ENCODE data around the gene RASA4.
"Not testable (repeated sequence)": the region's sequence is repeated elsewhere in the genome, so short reads cannot be mapped to it uniquely, and the experiment has no call there.

Gene RASA4

DNA sequence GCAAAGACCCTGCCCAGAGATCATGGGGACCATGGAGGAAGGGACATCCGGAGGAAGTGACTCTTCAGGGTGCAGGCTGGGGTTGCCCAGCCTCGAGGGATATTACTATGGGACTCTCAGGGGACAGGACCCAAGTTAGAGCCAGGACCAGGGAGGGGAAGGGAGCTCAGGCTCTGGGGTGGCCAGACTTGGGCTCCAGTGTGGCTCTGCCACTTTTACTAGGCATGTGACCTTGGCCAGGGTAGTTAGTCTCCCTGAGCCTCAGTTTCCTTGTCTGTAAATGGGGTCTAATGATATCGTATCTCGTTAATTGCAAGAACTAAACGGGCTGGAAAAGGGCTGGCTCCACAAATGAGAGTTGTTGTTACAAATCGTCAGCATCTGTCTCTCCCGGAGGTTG is 6.1 kb downstream of the RASA4 start:
- DNase-seq (ENCODE audit: low read depth); H3K4me3 ChIP-seq (ENCODE audit: low read depth, low read length): not testable (repeated sequence)

DNA sequence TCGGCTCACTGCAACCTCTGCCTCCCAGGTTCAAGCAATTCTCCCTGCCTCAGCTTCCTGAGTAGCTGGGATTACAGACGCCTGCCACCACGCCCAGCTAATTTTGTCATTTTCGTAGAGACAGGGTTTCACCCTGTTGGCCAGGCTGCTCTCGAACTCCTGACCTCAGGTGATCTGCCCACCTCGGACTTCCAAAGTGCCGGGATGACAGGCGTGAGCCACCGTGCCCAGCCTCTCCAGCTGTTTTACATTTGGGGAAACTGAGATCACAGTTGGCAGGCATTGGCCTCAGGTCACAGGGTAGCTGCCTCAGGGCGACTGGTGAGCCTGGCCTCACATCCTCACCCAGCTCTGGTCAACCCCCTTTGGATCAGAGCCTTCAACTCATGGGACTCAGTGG is 6.8 kb downstream of the RASA4 start:
- not testable (repeated sequence) for DNase-seq (ENCODE audit: low read depth); H3K4me3 ChIP-seq (ENCODE audit: low read depth, low read length)

DNA sequence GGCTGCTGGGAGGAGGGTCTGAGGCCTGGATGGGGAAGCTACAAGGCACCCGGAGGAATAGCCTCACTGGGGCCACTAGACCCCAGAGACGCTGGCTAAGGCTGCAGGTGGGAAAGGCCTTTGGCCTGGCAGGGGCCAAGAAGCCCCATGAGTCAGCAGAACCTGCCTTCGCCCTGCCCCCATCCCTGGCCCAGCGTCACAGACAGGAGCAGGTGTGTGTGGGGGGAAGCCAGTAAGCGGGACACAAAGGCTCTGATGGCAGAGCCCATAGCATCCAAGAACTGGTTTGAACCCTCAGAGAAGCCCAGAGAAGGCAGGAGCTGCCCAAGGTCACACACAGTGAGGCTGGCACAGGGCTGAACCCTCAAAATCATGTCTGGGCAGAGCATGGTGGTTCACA is 9.7 kb downstream of the RASA4 start:
- not testable (repeated sequence) for H3K4me3 ChIP-seq (ENCODE audit: low read depth, low read length); DNase-seq (ENCODE audit: low read depth)

DNA sequence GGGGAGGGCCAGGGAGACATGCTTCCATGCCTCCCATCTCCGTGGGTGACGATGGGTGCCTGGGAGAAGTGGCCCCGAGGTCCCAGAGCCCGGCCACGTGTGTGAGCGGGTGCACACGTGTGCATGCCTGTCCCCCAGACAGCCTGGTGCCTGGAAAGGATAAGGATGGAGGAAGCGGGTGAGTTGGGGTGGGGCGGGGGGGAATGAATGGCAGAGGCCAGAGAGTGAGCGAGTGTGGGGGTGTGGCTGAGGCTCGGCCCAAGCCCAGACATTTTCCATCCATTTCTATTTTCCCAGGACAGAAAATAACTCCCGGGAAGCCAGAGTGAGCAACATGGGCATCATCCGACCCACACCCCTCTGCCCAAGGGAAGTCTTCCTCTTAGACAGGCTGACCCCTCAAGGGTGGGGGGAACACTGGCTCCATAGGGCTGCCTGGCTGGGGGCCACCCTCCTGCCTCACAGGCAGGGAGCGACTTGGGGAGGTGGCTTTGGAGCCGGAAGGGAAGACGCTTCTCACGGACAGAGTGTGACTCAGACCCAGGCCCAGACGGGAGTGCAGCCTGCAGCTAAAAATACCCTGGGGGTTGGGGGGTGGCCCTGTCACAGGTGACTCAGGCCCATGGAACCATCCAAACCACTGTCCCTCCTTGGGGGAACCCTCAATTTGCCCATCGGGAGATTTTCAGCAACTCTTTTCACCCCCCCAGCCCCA is 12.0 kb downstream of the RASA4 start:
- not testable (repeated sequence) for DNase-seq (ENCODE audit: low read depth); H3K4me3 ChIP-seq (ENCODE audit: low read depth, low read length)

DNA sequence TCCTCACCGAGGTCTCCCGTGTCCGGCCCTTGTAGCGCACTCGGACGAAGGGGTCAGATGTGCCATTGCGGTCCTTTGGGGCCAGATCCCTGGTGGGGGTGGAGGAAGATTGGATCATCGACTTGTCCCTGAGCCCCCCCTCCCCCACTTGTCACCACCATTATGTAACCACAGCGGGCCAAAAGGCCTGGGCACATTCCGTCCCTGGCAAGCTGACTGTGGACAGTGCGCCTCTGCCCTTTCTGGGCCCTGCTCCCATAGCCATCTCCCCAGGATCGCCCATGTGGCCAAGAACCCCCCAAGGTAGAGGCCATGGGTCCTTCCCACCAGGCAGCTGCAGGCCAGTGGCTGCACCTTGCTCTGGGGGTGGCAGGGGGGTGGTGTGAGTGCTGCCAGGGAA is 14.2 kb downstream of the RASA4 start:
- H3K4me3 ChIP-seq (ENCODE audit: low read depth, low read length); DNase-seq (ENCODE audit: low read depth): not testable (repeated sequence)

DNA sequence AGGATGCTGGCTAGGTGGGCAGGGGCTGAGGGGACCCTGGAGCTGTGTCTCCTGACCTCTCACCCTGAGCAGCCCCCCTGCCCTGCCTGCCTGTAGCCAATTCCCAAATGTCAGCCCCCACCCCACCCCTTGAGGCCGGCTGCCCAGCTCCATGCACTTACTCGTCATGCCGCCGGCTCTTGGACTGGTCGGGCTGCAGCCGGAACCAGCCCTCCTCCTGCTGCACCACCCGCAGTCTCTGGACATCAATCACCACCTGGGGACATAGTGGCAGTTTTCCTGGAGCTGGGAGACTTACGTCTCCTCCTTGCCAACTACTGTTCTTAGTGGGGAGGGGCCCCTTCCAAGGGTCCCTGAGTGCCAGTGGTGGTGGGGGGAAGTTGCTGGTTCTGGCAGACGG is 16.9 kb downstream of the RASA4 start:
- DNase-seq (ENCODE audit: low read depth); H3K4me3 ChIP-seq (ENCODE audit: low read depth, low read length): not testable (repeated sequence)

DNA sequence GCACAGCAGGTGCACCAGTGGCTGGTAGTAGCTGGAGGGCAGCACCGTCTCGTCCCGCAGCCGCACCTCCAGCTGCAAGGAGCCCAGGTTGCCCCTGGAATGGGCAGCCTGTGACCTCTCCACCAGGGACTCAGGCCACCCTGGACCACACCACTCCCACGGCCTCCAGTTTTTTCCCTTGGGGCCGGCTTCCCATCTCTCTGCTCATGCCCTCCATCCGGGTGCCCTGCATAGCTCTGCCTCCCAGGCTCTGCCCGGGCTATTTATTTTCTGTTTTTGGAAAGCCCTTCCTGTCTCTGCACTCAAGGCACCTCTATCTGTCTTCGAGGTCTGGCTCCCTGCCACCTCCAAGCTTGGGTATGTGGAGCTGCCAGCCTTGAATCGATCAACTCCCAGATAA is 20.5 kb downstream of the RASA4 start:
- not testable (repeated sequence) for H3K4me3 ChIP-seq (ENCODE audit: low read depth, low read length); DNase-seq (ENCODE audit: low read depth)

DNA sequence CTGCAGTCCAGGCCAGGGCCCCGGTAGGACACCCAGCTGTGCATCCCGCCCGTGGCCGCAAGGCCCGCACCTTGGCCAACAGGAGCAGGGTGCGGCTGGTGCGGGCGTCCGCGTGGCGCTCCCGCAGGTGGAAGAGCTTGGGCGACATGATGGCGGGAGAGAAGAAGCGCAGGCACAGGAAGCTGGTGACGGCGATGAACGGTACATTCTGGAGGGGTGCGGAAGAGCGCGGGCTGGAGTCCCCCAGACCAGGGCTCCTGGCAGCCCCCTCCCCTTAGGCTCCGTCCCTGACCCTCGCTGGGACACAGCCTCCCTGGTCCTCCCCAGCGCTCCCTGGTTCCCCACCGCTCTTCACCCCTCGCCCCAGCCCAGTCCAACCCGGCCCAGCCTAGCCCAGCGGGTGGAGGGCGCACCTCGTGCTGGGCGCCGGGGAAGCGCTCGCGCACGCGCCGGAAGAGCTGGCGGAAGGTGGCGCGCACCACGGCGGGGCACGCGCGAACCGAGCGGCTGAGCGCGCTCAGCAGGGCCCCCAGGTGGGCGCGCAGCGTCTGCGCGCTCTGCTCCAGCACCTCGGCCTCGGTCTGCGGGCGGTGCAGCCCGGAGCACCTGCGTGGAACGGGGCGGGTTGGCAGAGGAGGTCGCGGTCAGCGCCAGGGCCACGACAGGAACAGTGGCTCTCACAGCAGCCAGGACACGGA is 22.8 kb downstream of the RASA4 start:
- not testable (repeated sequence) for DNase-seq (ENCODE audit: low read depth)

DNA sequence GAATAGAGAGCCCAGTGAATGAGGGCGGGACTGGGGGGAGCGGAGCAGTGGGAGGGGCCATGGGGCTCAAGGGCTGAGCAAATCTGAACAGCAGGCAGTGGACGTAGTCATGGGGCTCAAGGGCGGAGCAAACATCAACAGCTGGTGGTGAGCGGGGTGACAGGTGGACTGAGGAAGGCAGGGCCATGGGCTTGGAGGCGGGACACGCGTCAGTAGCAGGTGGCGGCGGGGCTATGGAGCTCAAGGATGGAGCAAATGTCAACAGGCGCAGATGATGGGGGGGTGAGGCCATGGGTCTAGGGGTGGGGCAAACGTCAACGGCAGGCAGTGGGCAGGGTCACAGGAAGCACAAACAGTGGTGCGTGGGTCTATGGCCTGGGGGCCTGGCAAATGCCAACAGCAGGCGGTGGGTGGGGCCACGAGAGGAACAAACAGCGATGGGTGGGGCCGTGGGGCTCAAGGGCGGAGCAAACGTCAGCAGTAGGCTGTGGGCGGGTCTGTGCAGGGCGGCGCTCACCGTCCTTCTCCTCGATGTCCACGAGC is 24.0 kb downstream of the RASA4 start:
- not testable (repeated sequence) for DNase-seq (ENCODE audit: low read depth); H3K4me3 ChIP-seq (ENCODE audit: low read depth, low read length)

More for the DNA sequence above, 22.8 kb downstream of the RASA4 start:
- H3K4me3 ChIP-seq (ENCODE audit: low read depth, low read length): not testable (repeated sequence)

DNA sequence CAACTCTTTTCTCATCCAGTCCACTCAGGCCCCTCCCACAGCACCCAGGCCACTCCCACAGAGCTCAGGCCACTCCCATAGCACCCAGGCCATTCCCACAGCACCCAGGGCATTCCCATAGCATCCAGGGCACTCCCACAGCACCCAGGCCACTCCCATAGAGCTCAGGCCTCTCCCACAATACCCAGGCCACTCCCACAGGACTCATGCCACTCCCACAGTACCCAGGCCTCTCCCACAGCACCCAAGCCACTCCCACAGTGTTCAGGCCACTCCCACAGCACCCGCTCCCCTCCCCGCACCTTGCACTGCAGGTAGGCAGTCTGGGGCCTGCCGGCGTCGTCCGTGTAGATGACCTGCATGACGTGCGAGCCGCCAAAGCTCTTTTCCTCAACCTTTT is 26.7 kb downstream of the RASA4 start:
- not testable (repeated sequence) for DNase-seq (ENCODE audit: low read depth); H3K4me3 ChIP-seq (ENCODE audit: low read depth, low read length)

DNA sequence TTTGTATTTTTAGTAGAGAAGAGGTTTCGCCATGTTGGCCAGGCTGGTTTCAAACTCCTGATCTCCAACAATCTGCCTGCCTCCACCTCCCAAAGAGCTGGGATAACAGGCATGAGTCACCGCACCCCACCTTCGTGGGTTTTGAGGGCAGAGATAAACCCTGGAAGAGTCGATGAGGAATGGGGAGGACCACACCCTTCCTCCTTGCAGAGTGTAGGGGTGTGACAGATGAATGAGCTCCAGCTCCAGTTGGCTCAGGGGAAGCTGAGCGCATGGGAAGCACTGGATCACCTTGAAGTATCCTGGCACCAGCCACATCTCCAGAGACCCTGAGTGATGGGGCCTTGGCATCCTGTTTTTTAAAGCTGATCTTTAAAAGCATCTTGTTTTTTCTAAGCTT is 33.1 kb downstream of the RASA4 start:
- not testable (repeated sequence) for DNase-seq (ENCODE audit: low read depth); H3K4me3 ChIP-seq (ENCODE audit: low read depth, low read length)

DNA sequence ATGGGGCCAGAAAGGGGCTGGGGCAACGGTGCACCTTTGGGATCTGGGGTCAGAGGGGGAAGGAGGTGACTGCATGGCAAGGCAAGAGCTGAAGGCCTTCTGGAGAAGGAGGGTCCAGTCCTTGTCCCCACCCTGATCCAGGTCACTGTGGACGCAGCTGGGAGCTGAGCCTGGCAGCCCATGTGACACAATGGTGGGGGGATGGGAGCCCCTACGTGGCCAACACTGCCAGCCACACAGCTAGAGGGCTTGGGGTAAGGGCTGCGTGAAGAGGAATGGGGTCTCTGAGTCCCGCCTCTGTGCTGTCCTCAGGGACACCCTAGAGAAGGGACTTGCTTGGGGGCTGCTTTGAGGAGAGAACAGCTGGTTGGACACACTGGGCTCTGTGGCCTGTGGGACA is 34.8 kb downstream of the RASA4 start:
- H3K4me3 ChIP-seq (ENCODE audit: low read depth, low read length); DNase-seq (ENCODE audit: low read depth): not testable (repeated sequence)

DNA sequence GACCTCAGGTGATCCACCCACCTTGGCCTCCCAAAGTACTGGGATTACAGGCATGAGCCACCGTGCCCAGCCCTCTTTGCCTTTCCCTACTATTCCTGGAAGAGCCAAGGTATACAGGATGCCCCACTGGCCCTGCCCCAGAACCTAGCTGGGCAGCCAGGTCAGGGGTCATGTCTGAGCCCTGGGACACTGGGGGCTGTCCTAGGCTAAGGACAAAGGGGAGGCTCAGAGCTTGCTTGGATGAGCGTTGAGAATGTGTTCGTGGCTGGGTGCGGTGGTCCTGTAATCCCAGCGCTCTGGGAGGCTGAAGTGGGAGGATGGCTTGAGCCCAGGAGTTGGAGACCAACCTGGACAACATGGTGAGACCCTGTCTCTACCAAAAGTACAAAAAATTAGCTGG is 38.1 kb downstream of the RASA4 start:
- not testable (repeated sequence) for DNase-seq (ENCODE audit: low read depth); H3K4me3 ChIP-seq (ENCODE audit: low read depth, low read length)

DNA sequence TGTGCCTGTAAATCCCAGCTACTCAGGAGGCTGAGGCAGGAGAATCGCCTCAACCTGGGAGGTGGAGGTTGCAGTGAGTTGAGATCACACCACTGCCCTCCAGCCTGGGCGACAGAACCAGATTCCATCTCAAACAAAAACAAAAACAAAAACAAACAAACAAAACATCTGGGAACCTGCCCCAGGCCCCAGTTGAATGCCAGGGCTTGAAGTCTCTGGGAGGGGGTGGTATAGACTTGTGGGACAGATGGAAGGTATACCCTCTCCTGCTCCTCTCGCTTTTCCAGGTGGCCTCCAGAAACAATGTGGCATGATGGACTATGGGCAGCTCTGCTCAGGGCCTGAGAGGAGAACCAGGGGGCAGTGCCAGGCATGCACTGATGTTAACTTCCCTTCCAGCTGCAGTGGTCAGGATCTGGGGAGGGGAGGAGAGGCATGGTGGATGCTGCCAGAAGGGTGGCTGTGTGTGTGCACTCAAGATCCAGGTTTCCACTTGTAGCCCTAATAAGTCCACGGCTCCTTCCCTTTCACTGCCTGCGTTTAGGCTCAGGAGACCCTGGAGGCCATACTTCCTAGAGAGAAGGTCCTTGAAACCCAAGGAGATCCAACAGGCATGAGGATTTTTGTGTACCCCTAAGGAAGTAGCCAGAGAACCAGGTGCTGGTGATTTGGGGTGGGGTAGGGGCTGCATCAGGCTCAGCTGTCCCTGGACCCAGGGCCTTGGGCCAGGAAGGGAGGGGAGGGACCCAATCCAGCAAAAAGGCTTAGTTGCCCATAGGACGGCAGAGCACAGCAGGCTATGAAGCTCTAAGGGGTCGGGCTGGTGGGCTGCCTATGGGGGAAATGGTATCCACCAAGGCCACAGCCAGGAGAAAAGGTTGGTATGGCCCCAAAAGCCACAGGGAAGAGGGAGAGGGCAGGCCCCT is 39.0 kb downstream of the RASA4 start:
- not testable (repeated sequence) for DNase-seq (ENCODE audit: low read depth); H3K4me3 ChIP-seq (ENCODE audit: low read depth, low read length)

DNA sequence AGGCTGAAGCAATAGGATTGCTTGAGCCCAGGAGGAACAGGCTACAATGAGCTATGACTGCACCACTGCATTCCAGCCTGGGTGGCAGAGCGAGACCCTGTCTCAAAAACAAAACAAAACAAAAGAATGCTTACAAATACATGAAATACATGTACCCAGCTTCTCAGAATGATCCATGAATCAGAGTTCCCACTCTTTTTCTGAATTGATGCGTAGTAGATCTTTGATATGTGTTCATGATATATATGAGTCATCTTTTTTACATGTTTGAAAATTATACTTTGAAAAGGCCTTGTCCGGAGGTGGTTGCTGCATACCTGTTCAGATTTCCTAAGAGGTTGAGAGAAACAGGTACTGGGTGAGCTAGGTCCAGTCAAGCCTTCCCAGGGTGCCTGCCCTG is 40.2 kb downstream of the RASA4 start:
- H3K4me3 ChIP-seq (ENCODE audit: low read depth, low read length); DNase-seq (ENCODE audit: low read depth): not testable (repeated sequence)

DNA sequence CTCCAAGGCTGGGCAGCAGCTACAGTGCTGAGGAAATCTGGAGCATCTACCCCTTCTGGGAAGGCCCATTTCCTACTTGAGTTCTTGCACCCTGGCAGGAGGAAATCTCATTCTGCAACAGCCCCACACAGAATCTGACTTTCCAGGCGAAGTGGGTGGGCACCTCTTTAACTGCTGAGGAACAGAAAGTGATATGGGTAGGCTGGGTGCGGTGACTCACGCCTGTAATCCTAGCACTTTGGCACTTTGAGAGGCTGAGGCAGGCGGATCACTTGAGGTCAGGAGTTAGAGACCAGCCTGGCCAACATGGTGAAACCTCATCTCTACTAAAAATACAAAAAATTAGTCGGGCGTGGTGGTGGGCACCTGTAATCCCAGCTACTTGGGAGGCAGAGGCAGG is 41.9 kb downstream of the RASA4 start:
- H3K4me3 ChIP-seq (ENCODE audit: low read depth, low read length); DNase-seq (ENCODE audit: low read depth): not testable (repeated sequence)

Data from GM12865 (cell line).